HS-5 (cell line): ENCODE data around the gene UBL4B.

ENCODE experiments used
- DNase-seq: peaks from one replicate; pipeline ENCODE4 v3.0.0-alpha.2; 2012; ENCODE audit warnings: low read depth

Gene UBL4B

DNA sequence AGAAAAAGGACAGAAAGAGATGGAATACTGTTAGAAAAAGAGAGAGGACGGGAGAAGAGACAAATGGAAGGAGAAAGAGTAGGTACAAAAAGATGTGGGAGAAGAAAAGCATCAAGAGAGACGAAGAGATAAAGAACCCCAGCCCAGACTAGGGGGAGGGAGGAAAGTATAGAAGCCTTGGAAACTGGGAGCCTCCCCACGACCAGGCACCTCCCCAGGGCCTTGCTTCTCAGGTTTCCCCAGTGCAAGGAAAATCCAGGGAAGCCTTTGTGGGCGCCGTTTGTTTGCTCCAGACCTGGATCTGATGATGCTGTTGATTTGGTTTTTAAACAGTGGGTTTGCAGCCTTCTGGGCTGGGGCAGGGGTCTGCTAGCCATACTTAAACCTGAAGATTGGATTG lies 26.6 kb upstream of the UBL4B start:
- DNase-seq = no peak

- no peak for DNase-seq
These were observed 25.3 kb upstream of the UBL4B start for GRCh38 chr1:110086961-110087360.

DNA sequence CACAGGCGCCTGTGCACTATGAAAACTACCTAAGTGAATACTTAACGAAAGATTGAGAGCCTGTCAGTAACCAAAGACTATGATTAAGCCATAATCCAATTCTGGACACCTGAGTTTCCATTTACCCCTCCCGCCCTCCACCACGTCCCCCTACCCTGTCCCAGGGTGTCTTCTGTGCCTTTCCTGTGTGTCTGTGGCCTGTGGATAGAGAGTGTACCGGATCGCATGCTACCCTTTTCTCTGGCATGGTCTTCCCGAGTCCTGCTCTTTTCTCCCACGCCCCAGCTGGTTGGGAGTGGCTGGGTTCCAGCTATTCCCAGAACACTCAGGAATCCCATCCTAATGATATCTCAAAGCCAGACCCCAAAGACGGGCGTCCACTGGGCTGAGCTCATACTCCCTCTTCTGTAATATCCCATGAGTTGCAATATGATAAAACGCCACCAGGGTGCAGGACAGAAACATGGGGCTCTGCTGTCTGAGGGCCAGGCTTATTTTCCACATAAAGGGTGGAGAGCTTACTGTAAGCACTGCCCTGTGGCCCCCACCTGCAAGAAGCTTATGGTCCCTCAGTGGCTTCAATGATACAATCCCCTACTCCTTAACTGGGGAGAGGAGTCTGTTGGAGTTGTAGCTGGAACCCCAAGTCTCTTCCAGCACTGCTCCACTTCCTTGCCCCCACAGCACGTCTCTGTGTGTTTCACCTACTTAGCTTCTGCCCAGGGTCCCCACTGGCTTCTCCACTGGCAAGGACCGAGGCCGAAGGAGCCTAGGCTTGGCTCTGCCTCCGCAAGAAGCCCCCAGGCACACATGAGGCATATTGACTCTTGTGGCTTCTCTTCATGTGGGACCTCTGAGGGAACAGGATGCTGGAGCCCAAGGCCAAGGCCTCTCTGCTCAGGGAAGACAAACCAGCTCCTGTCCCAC lies 24.2 kb upstream of the UBL4B start:
- DNase-seq = peak; percentile 9

- DNase-seq = no peak
These were observed 23.4 kb upstream of the UBL4B start for GRCh38 chr1:110088739-110089316.

DNA sequence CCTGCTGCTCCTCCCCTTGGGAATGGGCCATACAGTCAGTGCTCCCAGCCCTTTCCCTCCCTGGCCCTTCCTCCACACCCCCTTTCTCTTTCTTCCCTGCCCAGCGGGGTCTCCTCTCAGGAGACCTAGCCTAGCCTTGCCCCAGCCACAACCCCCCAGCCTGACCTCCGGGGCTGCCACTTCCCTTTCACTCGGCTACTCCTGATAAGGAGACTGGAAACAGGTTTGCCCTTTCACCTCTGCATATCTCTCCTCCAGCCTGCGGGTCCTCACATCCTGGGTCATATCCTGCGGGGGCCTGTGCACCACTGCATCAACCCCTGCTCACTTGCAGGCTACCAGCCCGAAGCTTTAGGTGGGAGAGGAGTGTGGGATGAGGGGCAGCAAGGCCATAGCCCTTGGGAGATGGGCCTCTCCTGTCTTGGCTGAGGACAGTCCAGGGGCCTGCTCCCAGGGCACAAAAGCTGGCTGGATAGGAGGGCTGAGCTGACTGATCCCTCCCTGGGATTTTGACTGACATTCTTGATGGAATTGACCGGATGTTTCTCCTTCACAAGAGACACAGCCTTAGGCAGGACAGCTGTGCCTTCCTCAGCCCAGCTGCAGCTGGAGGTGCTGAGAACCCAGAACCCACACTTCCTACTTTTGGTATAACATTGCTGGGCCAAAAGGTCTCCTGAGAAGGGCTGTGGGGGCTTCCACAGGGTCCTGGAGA lies 22.5 kb upstream of the UBL4B start:
- DNase-seq = no peak

DNA sequence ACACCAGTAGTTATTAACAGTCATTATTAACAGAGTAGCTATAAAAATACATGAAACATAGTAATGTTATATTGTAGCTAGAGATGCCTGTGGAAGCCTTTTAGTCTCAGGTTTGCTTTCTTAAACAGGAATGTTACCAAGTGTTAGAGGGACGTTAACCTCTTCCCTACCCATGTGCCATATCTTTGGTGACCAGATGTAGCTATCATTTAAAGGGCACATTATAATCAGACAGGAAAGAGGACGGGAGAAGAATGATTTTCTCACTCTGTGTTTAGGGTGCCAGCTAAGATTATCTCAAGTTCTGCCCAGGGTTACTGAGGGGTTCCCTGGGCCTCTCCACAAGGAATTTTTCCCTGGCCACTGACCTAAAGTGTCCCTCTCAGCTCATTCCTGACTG lies 20.9 kb upstream of the UBL4B start:
- DNase-seq = no peak

DNA sequence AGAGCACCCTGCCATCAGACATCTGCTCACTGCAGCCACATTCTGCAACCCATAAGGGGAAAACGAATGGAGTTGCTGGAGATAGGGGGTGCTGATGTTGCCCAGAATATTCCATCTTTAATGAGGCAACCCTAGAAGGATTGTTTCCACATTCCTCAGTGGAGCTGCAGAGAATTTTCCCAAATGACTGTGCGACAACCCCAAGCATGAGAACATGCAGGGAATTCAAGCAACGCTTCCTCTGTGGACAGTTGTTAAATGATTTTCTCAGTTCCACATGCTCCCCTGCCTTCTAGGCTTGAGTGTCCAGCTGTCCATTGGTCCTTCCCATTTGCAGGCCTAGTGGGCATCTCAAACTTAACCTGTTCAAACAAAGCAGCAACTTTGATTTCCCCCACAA lies 20.5 kb upstream of the UBL4B start:
- DNase-seq = no peak

- no peak for DNase-seq
These were observed 19.3 kb upstream of the UBL4B start for GRCh38 chr1:110092991-110093390.

DNA sequence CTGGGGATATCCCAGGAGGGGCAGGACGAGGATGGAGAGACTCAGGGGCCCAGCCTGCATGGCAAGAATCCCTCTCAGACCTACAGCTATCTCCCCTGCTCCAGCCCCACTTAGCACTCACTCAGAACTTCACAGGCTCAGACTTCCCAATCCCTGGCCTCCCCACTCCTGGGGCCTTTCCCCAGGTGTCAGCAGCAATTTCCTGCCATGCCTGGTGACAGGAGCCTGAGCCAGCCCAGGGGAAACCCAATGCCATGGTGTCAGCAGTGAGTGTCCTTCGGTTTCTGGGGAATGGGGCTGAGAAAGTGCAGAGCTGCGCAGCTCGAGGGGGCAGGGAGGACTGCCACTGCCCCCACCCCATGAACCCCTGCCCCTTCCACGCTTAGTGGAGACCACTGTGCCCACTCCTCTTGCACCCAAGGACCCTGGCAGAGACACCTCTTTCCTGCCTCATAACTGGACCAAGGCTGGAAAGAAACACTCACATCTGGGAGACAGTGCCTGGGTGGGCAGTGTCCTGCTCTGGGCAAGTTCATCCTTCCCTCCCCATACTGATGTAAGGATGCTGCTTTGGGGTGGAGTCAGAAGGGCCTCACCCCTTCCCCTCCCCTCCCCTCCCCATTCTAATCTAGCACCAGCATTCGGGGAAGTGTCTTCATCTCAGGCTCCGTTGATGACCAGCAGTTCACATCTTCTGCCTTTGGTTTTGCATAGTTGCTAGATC lies 17.1 kb upstream of the UBL4B start:
- DNase-seq = no peak

- DNase-seq = no peak
These were observed 14.6 kb upstream of the UBL4B start for GRCh38 chr1:110097507-110098221.

DNA sequence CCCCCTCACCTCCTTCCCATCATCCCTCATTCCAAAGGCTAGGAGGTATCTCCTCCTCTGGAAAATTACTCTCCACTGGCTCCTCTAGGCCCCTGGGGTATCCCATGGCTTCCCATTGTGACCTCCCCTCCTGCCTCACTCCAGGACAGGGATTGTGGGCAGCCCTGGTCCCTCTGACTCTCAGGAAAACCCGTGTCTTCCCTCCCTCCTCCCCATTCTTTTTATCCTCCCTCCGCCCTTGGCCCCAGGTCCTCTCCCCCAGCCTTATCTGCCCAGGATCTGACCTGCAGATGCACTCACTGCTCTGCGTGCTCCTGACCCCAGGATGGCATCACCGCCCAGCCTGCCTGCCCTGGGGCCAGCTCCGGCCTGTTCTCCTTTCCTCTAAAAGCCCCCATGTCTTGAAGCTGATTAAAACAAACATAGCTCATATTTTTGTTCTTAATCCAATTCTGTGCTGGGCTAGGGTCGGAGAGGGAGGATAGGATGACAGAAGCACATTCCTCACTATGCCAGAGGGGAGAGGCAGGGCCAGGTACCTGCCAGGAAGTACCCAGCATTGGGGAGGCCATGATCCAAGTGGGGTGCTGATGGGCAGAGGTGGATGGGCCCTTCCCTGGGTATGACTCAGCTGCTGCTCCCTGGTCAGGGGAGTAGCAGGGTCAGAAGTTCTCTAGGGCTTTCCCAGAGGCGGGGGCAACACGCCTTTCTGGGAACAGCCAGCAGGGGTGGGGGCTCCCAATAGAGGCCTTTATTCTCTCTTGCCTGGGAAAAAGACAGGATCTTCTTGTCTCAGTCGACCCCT lies 13.8 kb upstream of the UBL4B start:
- no peak for DNase-seq

DNA sequence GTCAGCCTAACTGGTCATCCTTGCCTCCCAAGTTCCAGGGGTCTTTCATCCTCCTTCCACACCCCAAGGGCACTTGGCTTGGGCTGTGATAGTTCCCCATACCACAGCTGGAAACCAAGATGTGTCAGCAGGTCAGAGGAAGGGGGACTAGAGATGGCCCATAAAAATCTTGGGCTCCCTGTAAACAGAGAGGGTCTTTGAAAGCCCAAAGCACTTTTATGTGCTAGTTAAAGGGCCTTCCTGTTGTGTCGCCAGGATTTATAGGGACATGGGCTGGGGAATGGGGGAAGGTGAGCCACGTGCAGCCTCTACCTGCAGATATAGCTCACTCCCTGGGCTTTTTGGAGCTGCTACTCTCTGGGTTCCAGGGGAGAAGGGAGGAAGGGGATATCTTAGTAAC lies 11.9 kb upstream of the UBL4B start:
- no peak for DNase-seq

GRCh38 chr1:110102081-110102480 lies 10.2 kb upstream of the UBL4B start:
- no peak for DNase-seq

- DNase-seq = peak; percentile 20
These were observed 6.0 kb upstream of the UBL4B start for GRCh38 chr1:110106013-110106941.

DNA sequence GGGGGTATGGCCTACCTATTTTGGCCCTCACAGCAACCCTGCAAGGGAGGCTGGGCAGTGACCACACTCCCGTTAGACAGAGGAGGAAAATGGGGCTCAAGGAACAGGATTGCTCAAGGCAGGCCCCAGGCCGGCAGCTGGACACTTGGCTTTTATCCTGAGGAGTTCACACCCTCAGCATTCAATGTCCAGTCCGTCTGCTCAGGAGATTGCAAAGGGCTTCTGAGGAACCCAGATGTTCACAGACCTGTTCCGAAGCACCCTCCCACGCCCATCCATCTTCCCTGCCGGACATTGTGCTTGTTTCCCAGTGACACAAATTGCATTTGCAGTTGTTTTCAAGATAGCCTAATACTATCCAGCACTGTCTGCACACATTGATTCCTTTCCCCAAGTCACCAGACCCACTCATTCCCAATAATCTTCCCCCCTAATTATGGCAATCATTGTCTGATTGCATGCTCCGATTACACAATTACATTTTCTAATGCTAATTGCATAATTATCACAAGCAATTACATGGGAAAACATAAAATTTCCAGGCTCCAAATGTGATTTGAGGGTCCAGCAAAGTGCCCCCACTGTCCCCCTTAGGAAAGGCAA lies 4.3 kb upstream of the UBL4B start:
- no peak for DNase-seq

DNA sequence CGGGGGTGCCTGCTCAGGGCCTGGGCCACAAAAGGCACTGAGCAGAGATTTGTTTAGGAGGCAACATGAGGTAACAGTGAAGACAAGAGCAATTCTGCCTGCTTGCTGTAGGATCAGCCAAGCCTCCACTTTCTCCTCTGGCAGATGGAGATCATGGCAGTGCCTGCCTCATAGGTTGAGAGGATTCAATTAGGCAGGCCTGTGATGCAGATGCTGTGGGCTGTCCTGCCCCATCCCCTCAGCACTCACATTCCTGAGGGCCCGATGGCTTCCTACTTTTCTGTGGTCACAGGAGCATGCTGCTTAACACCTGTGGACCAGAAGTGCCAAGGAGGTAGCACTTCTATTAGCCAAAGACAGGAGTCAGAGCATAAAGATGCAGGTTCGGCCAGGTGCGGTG lies 1.2 kb upstream of the UBL4B start:
- DNase-seq = no peak

GRCh38 chr1:110112656-110113055 lies 413 bp downstream of the UBL4B start:
- DNase-seq = no peak

GRCh38 chr1:110113551-110113950 lies 1.3 kb downstream of the UBL4B start:
- DNase-seq = no peak

- no peak for DNase-seq
These were observed 1.9 kb downstream of the UBL4B start for GRCh38 chr1:110114173-110114572.
